ENCODE data around the gene ACP7.
"Not testable (repeated sequence)": the region's sequence is repeated elsewhere in the genome, so short reads cannot be mapped to it uniquely, and the experiment has no call there.

ACP7 gene

DNA sequence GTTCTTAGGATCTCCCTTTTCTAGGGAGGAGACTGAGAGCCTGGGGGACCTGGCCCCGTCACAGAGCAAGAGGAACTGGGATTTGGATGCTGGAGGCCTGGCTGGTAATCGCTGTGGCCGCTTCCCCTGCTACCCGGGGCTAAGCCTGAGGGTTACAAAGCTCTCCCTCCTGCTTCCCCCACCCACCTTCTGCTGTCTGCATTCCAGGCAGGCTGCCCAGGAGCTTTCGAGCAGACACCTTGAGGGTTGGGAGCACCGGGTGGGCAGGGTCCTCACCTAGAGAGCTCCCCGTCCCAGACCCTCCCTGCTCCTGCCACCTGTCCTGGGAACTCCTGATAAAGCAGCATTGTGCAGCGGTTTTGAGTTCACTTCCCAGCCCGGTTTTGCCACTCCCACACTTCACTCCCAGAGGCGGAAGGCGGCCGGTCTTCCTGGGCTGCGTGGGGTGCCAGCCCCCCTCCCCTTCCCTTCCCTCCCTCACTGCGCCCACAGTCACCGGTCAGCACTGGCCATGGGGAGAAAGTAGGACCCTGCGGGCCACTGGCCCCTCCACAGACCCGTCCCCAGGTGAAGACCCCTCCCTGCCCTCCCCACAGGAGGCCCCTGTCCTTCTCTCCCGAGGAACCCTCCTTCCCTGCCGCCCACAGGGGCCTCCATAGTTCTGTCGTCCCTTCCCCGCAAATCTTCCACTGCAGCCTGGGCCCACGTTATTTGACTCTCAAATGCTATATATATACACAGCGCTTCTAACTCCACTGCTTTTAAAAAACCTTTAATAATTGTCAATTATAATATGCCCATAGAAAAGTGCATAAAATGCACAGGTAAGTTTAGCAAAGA is 49.5 kb downstream of the ACP7 start:
- DNase-seq: no peak

DNA sequence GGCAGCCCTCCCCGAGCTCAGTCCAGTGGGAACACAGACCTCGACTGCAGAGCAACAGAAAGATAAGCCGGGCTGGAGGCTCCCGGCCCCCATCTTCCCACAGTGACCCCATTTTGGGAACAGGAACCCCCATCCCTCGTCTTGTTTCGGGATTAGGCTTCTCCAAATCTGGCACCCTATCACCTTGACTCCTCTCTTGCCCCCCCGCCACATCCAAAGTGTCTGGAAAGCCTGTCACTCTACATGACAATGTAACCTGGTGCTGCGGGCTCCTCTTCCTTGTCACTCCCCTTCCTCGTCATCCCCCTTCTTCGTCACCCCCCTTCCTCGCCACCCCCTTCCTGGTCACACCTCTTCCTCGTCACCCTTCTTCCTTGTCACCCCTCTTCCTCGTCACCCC is 51.5 kb downstream of the ACP7 start:
- DNase-seq: no peak

DNA sequence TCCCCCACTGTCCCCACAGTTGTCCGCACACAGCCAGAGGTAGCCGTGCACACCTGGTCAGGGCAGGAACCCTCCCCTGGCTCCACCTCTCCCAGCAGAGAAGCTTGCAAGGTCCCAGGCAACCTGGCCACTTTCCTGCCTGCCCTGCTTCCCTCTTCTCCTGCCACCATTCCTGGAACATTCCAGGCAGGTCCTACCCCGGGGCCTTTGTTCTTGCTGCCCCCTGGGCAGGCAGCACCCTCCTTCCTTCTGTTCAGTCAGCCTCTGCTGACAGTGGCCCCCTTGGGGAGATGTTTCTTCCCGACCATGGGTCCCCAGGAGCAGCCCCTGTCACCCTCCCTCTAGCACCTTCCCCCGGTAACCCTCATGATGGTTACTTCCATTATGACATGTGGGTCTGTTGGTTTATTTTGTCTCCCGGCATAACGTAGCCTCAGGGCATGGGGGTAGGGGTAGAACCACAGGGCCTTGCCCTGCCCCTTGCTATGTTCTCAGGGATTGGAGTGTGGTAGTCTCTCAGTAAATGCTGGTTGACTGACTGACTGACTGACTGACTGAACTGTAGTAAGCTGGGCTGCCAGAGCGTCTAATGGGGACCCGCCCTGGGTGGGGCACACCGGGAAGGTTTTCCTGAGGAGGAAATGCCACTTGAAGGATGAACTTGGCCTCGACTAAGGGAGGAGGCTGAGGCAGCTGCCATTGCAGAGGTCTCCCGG is 52.2 kb downstream of the ACP7 start:
- no peak for DNase-seq

DNA sequence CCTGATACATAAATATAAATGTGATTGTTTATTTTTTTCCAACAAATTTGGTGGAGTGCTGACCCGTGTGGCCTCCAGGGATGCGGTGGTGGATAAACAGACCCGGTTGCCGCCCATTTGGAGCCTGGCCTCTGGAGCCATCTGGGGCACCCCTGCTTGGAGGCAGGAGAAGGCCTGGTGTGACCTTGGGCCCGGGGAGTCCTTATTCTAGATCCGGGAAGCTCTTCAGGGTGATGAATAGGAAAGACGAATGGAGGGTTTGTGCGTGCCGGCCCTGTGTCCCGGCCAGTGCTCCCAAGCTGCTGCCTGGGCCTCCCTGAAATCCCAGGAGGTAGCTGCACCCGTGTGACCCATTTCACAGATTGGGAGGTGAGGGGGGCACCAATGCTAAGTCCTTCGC is 53.0 kb downstream of the ACP7 start:
- no peak for DNase-seq

DNA sequence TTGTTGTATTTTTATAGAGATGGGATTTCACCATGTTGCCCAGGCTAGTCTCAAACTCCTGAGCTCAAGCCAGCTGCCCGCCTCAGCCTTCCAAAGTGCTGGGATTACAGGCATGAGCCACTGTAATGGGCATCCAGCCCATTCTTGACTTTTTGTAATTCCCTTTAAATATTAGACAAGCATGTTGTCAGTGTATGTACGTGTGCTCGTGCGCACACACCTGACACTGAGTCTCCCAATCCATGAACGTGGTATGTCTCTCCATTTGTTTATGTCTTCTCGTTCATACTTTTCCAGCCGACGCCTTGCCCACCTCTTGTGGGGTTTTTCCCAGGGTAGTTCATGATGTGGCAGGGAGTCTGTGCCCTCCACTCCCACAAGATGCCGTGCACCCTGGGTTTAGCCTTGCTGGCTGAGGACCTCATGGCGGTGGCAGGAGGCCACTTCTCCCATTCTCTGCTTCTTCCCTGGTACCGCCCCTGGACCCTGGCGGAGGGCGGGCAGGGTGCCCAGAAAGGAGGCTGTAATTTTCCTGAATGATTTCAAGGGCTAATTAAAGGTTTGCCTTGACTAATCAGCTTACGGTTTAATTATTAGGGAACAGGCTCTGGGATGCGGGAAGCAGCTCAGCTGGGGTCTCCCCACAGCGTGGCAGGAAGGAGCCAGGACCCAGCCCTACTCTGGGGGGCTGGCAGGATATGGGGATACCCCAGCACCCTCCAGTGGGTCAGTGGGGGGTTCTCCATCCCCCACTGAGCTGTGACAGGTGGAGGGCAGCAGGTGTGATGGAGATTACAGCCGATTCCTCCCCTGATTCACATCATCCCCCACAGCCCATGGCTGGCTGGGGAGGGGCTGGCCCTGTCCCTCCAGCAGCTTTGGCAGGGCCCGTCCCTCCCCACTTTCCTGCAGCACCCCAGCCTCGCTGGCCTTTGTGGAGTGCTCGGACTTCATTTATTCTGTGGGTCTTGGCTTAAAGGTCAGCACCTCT is 54.3 kb downstream of the ACP7 start:
- no peak for DNase-seq

DNA sequence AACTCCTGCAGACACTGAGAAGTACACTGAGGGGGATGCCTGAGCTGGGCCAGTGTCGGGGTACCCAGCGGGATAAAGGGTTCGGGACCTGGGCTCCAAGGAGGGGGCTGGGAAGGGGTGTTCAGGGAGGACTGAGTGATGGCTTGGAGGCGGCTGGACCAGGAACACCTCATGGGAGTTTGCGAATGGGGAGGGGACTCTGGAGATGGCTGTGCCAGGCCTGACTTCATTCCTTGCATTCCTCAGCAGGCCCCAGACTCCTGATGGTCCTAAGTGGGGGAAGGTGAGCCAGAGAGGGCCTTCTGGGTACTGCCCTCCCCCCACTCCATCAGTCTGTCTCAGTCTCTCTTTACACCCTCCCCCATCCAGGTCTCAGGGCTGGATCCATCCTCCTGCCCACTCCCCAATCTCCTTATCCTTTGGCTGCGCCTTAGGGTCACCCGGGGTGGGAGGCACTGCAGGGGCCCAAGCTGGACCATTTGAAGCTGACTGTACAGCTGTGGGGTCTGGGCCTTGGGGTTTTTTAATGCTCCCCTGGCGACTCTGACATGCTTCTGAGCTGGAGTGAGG is 55.2 kb downstream of the ACP7 start:
- no peak for DNase-seq

DNA sequence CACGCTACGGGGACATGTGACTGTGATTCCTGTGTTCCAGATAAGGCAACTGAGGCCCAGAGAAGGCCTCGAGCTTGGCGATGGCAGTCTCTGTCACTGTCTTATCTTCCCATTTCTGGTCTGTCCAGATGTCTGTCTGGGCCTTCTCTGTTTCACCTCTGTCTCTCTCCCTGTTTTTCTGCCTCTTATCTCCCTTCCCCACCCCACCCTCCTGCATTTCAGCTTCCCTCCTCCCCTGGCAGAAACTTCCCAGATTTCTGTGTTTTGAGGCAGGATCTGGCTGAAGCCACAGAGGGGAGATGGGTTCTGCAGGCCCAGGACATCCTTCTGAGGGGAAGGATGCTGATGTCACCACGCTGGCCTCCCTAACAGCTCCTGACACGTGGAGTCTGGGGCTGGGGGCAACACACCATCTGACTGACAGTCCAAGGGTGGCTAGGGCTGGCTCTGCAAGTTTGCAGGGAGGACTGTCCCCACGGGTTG is 55.8 kb downstream of the ACP7 start:
- DNase-seq: no peak

DNA sequence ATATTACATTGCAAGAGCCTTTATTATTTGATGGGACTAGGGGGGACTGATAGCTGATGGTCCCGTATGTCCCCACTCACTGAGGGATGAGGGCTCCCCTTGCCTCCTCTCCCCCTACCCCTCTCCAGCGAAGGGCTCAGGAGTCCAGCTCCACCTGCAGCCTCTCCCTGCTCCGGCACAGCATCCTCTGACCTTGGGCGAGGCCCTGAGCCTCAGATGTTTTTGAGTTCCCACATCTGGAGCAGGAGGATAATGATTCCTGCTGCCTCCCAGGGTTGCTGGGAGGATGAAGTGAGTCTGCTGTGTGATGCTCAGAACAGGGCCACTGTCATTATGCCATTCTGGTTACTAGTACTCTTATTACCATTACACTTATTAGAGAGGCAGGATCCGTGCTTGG is 56.4 kb downstream of the ACP7 start:
- DNase-seq: no peak

DNA sequence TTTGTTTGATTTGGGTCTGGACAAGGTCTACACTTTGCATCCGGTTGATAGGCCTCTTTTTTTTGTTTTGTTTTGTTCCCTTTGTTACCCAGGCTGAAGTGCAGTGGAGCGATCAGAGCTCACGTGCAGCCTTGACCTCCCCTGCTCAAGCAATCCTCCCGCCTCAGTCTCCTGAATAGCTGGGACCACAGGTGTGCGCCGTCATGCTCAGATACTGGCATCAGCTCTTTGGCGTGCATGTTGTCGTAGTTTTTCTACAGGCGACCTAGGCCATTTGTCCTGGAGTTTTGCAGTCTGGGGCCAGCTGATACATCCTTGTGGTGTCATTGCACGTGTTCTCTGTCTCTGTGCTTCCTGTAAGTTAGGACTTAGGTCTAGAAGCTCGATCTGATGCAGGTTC is 57.8 kb downstream of the ACP7 start:
- no peak for DNase-seq

DNA sequence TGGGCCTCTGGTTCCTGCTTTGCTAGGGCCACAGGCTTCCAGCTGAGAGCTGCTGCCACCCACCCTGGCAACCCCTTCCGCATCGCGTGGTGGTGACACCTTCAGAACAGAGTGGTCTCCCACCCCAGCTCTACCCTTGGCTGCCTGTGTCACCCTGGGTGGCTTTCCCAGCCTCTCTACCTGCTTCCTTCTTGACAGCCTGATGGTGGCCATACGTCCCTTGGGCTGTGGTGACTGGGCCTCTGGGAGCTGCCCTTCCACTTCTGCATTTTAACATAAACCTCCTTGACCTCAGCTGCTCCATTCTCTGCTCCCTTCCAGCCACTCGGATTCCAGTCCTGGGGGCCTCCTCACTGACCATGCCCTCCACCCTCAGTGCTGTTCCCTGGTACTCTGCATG is 58.5 kb downstream of the ACP7 start:
- DNase-seq: no peak

DNA sequence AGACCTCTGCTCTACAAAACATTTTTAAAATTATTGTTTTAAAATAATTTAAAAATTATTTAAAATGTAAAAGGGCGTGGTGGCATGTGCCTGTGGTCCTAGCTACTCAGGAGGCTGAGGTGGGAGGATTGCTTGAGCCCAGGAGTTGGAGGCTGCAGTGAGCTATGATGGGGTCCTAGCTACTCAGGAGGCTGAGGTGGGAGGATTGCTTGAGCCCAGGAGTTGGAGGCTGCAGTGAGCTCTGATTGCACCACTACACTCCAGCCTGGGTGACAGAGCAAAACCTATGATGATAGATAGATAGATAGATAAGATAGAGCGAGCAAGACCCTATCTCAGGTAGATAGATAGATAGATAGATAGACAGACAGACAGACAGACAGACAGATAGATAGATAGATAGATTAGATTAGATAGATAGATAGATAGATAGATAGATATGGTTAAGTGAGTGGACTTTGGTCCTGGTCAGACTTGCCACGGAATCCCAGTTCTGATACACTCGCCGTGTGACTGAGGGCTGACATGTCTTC is 59.7 kb downstream of the ACP7 start:
- not testable (repeated sequence) for DNase-seq

DNA sequence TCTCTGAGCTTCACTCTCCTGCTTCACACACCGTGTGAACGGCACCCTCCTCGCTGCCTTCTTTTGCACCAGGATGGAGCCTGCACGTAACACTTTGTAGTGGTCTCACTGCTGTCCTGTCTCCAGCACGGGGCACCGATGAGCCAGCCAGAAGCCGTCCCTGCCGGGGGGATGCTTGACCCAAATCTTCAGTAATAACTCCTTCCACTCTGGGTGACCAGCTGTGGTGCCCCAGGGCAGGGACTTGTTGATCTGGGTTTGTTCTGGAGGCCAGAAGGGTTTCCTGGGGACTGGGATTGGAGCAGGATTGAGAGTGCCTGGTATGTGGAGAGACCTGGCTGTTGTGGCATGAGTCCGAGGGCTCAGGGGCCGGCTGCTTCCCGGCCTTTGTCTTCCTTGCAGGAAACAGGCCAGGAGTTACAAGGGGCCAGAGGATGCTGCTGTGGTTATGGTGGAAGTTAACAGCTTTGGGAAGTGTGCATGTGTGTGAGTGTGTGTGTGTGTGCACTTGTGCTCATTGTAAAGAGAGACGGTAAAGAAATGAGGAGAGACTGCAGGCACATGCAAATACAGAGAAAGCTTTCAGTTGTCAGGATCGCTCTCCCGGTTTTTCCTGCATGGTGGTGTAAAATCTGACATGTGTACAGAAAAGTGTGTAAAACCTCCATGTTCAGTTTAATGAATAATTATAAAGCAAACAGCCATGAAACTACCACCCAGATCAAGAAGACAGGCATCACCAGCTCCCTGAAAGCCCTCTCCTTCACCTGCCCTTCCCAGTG is 60.3 kb downstream of the ACP7 start:
- DNase-seq: no peak

DNA sequence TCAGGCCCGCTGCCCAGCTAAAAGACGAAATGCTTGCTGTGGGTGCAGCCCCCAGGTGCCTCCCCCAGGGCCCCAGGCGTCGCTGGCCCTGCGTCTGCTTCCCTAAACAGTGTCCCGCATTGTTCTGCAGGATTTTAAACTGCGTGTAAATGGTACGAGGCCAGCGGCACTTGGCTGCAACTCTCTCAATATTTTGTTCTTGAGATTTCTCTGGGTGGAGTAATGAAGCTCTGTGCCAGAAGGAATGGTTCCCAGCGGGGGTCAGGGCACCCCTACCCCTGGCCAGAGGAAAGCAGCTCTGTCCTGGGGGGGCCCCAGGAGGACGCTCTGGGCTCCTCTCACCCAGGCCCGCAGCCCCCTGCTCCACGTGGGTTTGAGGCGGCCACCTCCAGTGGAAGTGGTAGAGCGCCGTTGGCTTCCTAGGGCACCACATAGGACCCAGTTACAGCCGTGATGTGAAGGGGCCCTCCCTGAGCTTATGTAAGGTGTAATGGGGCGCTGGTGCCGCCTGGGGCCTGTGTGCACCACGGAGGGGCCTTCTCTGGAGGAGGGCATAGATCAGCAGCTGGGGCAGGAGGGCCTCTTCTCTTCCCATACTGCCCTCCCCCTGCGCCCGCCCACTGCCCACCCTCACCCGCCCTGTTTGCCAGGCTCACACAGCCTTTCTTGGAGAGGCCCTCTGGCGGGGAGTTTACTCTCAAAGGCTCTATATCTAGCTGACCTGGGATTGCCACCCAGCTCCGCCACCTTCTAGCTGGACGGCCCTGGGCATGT is 61.2 kb downstream of the ACP7 start:
- no peak for DNase-seq

DNA sequence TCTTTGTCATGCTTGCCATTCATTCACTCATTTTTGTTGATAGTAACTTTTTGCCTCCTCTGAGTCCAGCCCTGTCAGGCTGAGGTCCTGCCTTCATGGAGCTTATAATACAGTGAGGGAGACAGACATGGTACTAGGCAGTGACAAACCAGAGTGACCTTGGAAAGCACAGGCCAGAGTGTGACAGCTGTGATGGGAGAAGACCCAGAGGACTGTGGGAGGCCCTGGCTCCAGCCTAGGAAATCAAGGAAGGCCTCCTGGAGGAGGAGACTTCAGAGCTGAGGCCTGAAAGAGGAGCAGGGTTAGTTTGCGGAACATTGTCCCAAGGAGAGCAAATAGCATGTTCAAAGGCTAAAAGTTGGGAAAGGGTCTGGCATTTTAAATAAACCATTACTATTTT is 61.9 kb downstream of the ACP7 start:
- no peak for DNase-seq

DNA sequence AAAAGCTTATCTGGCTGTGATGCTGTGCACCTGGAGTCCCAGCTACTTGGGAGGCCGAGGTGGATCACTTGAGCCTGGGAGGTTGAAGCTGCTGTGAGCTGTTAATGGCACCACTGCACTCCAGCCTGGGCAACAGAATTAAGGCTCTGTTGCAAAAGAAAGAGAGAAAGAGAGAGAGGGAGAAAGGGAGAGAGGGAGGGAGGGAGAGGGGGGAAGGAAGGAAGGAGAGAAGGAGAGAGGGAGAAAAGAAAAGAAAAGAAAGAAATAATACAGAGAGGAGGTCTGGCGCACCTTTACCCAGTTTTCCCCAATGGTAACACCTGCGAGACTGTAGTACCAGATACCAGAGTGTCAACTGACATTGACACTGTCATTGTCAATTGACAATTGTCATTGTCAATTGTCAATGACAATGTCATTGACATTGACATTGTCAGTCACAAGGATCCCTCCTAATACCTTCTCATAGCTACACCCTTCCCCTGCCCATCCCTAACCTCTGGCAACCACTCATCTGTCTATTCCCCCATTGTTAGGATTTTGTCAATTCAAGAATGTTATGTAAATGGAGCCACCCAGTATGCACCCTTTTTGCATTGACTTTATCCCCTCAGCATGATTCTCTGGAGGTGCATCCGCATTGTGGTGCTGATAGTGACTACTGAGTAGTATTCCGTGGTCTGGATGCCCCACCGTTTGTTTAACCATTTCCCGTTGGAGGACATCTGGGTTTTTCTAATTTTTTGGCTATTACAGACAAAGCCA is 62.7 kb downstream of the ACP7 start:
- DNase-seq: no peak

DNA sequence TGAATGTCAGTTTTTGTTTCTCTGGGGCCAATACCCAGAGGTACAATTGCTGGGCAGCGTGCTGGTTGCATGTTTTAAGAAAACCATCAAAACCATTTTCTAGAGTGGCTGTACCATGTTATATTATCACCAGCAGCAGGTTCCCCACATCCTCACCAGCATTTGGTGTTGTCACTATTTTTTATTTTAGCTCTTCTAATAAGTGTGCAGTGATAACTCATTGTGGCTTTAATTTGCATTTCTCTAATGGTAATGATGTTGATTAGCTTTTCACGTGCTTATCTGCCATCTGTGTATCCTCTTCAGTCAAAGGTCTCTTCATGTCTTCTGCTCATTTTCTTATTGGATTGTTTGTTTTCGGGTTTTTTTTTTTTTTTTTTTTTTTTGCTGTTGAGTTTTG is 63.3 kb downstream of the ACP7 start:
- DNase-seq: no peak

DNA sequence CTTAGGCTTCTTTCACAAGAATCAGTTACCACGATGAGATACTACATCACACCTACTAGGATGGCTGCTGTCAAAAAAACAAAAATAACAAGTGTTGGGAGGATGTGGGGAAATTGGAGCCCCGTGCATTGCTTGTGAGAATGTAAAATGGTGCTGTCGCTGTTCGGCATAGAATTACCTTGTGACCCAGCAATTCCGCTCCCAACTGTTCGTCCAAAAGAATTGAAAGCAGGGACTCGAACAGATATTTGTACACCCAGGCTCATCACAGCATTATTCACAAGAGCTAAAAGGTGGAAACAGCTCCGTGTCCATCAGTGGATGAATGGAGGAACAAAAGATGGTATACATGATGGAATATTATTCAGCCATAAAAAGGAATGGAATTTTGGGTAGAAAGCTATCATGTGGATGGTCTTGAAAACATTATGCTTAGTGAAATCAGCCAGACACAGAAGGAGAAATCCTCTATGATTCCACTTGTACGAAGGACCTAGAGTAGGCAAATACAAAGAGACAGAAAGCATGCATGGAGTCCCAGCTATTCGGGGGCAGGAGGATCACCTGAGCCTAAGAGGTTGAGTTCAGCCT is 64.9 kb downstream of the ACP7 start:
- DNase-seq: no peak

DNA sequence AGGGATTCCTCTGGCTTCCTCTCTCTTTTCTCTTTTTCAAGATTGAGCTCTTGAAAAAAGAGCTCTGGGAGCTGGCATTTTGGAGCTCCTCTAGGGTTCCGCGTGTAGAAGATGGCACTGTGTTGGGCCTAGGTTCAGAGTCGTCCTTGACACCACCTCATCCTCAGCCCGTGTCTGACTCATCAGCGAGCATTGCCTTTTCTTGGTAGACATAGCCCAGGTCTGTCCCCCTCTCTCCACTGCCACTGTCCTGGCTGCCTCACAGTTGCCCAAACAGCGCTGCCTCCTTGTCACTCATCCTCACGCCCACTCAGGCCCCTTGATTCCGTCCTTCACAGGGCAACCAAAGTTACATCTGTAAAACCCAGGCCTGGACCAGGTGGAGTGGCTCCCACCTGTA is 66.1 kb downstream of the ACP7 start:
- no peak for DNase-seq

DNA sequence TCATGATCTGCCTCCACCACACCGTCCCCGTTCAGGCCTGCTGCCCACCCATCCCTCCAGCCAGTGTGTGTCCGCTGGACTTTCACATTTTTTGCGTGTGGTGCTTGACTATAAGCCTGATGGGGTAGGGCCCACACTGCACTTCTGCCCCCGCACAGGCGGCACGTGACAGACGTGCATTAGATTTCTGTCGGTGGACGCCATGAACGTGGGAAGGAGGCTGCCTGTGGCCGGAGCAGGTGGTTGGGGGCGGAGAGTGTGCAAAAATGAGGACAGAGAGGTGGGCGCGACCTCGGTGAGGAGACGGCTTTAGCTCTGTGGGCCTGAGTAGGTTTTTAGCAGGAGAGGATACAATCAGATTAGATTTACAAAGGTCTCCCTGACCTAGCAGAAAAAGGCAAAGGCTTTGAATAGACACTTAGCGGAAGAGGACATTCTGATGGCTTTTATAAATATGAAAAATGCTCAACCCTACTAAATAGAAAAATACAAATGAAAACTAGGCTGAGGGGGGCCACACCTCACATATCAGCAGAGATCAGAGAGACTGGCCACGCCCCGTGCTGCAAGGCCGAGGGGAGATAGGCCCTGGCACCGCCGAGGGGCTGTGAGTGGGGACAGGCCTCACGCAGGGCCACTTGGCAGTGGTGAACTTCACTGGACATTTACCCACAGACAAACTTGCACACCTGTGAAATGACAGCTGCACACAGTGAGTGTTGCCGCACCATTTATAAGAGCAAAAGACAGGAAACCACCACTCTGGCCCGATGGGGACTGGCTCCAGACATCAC is 66.8 kb downstream of the ACP7 start:
- DNase-seq: no peak
